Mesendoderm (in vitro differentiated cells): Measurements from ENCODE around the gene STXBP1.
A peak's percentile ranks its signal among the peaks of the same experiment; 100 is the strongest.

Experiments used
- DNase-seq: peaks from one replicate; pipeline ENCODE4 v3.0.0; 2013
- H2AK5ac ChIP-seq: 2 replicates; pipeline ENCODE4 v1.6.1; 2013; ENCODE audit warnings: low read length, inconsistent platforms
- H2BK120ac ChIP-seq: 2 replicates; pipeline ENCODE4 v1.6.1; 2013; ENCODE audit warnings: low read depth, mild to moderate bottlenecking, low read length, moderate library complexity, mixed read lengths
- H2BK15ac ChIP-seq: replicated peaks from 2 replicates; pipeline ENCODE4 v1.6.1; 2013; ENCODE audit warnings: low read depth, mild to moderate bottlenecking, moderate library complexity
- H2BK5ac ChIP-seq: 2 replicates; pipeline ENCODE4 v1.6.1; 2013; ENCODE audit warnings: low read length, inconsistent platforms
- H3K18ac ChIP-seq: 2 replicates; pipeline ENCODE4 v1.6.1; 2013; ENCODE audit warnings: mild to moderate bottlenecking, low read length, mixed read lengths
- H3K23ac ChIP-seq: one replicate; pipeline ENCODE4 v1.6.1; 2013; ENCODE audit warnings: low read length
- H3K27ac ChIP-seq: 2 replicates; pipeline ENCODE4 v1.5.1; 2013; ENCODE audit warnings: low read depth, mild to moderate bottlenecking, inconsistent platforms, low read length, moderate library complexity
- H3K27me3 ChIP-seq: 2 replicates; pipeline ENCODE4 v1.6.1; 2013; ENCODE audit warnings: low read length, control low read depth, mild to moderate bottlenecking, inconsistent platforms; ENCODE audit not compliant: insufficient read depth, poor library complexity
- H3K36me3 ChIP-seq: 2 replicates; pipeline ENCODE4 v1.6.1; 2013; ENCODE audit warnings: low read length, inconsistent platforms; ENCODE audit not compliant: control insufficient read depth, insufficient read depth
- H3K4ac ChIP-seq: one replicate; pipeline ENCODE4 v1.6.1; 2013; ENCODE audit warnings: low read depth, mild to moderate bottlenecking, low read length, moderate library complexity
- H3K4me1 ChIP-seq: 2 replicates; pipeline ENCODE4 v1.6.1; 2013; ENCODE audit warnings: low read depth, low read length, inconsistent platforms; ENCODE audit not compliant: control insufficient read depth
- H3K4me2 ChIP-seq: 2 replicates; pipeline ENCODE4 v1.6.1; 2013; ENCODE audit warnings: low read length
- H3K4me3 ChIP-seq: 2 replicates; pipeline ENCODE4 v1.5.1; 2013; ENCODE audit warnings: mild to moderate bottlenecking, low read length
- H3K56ac ChIP-seq: one replicate; pipeline ENCODE4 v1.6.1; 2013; ENCODE audit warnings: low read length
- H3K79me1 ChIP-seq: 2 replicates; pipeline ENCODE4 v1.6.1; 2013; ENCODE audit warnings: low read length, inconsistent platforms
- H3K79me2 ChIP-seq: 2 replicates; pipeline ENCODE4 v1.6.1; 2013; ENCODE audit warnings: mild to moderate bottlenecking, low read length; ENCODE audit not compliant: control insufficient read depth, insufficient read depth
- H3K9ac ChIP-seq: 2 replicates; pipeline ENCODE4 v1.6.1; 2013; ENCODE audit warnings: low read length, inconsistent platforms
- H4K5ac ChIP-seq: one replicate; pipeline ENCODE4 v1.6.1; 2013; ENCODE audit warnings: low read length
- H4K8ac ChIP-seq: one replicate; pipeline ENCODE4 v1.6.1; 2013; ENCODE audit warnings: low read depth, mild to moderate bottlenecking, control low read depth, low read length, moderate library complexity
- WGBS: extraction: QIAGEN DNeasy Blood & Tissue Kit; methylation state at CpG from one replicate; pipeline ENCODE4 v1.1.7; 2013; ENCODE audit warnings: low lambda C conversion rate, missing lambda C conversion rate; ENCODE audit not compliant: insufficient coverage; ENCODE audit errors: extremely low coverage; 5-methylcytosine and 5-hydroxymethylcytosine counted together

STXBP1 gene

DNA sequence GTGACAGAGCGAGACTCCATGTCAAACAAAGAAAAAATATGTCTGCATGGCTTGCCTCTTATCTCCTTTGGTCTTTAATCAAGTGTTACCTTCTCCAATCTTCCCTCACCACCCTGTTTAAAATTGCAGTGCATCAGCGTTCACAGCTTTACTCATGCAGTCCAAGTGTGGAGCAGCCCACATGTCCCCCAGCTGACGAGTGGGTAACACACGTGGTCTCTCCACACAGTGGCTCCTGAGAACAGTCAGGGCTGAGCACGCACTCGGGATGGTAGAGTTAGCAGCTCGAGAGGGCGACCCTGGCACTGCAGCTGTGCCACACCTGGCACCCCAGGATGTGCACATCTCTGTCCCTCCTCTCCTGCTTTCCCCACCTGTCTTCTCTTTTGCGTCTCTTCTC, 68.8 kb downstream of the STXBP1 start:
- no peaks in the 10 kb centered on the region for H3K36me3 ChIP-seq
- H3K27me3 ChIP-seq = no peaks in the 10 kb centered on the region
- H2AK5ac ChIP-seq = no peak overlapping the region
- no peak overlapping the region for H3K23ac ChIP-seq
- no peaks in the 10 kb centered on the region for H3K4me1 ChIP-seq
- no peak overlapping the region for H4K8ac ChIP-seq
- no peak overlapping the region for H3K9ac ChIP-seq
- H3K79me2 ChIP-seq = no peaks in the 10 kb centered on the region
- H2BK5ac ChIP-seq = no peak overlapping the region
- H2BK15ac ChIP-seq = no peak overlapping the region
- no peak overlapping the region for H3K4me2 ChIP-seq
- H3K4me3 ChIP-seq = no peak overlapping the region
- no peak overlapping the region for H2BK120ac ChIP-seq
- no peak overlapping the region for H3K18ac ChIP-seq
- H4K5ac ChIP-seq = no peak overlapping the region
- no peak for DNase-seq
- no peaks in the 10 kb centered on the region for H3K79me1 ChIP-seq
- H3K4ac ChIP-seq = no peak overlapping the region
- no CpG with 5 or more reads among the region's 9 CpGs for WGBS
- no peak overlapping the region for H3K56ac ChIP-seq
- no peak overlapping the region for H3K27ac ChIP-seq

DNA sequence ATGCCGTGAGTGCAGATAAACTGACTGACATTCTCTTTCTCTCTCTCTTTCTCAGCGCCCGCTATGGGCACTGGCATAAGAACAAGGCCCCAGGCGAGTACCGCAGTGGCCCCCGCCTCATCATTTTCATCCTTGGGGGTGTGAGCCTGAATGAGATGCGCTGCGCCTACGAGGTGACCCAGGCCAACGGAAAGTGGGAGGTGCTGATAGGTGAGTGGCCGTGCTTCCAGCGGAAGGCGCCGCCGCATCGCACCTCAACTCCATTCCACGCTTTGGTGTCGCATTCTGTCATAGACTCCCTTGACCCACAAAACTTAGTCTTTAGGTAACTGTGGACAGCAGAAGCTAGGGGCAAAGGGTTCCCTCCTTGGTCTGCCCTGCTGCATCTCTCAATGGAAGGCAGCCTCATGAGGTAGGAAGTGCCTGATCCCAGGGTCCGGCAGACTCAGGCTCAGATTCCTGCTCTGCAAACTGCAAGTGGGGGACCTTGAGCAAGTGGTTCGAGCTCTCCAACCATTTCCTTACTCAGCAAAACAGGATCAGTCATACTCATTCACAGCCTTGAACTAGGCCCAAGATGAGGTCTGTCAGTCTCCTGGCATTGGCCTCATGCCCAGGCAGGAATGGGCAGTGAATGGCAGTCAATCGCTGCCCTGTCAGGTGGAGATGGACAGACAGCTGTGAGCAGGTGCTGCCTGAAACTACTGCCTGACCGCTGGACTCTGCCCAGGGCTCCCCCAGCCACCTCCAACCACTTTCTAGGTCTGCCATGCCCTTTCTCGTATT, 70.5 kb downstream of the STXBP1 start:
- Histone ChIP-seq H3K27ac (no peak overlapping the region), H3K4me2 (no peak overlapping the region), H4K8ac (no peak overlapping the region), H2BK15ac (no peak overlapping the region), H2AK5ac (no peak overlapping the region), H2BK120ac (no peak overlapping the region), H3K4ac (no peak overlapping the region), H3K79me1 (no peaks in the 10 kb centered on the region), H3K4me3 (no peak overlapping the region), H2BK5ac (no peak overlapping the region), H3K9ac (no peak overlapping the region), H3K79me2 (no peaks in the 10 kb centered on the region), H3K18ac (no peak overlapping the region), H3K36me3 (no peaks in the 10 kb centered on the region), H3K4me1 (no peaks in the 10 kb centered on the region), H3K27me3 (no peaks in the 10 kb centered on the region), H3K23ac (no peak overlapping the region), H3K56ac (no peak overlapping the region), H4K5ac (no peak overlapping the region)
- DNase-seq = no peak
- no CpG with 5 or more reads among the region's 23 CpGs for WGBS

DNA sequence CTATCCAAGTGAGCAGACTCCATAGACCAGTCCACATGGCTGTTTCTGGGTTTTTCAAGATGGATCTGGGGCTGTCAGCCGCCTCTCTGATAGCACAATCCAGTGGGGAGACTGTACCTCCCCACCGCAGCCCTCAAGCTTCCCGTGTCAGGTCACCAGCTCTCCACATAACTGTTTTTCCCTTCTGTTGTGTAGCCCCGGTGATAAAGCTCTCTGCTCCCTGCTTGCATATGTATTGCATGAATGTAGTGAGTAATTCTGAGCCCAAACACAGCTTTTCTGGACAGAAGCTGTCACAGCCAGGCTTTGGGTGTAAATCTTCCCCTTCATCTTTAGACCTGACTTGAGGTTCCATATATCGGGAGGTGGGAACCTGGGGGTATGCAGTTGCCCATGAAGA, 71.6 kb downstream of the STXBP1 start:
- Histone ChIP-seq H3K36me3 (no peaks in the 10 kb centered on the region), H3K79me1 (no peaks in the 10 kb centered on the region), H2BK5ac (no peak overlapping the region), H2BK120ac (no peak overlapping the region), H4K5ac (no peak overlapping the region), H3K23ac (no peak overlapping the region), H3K9ac (no peak overlapping the region), H3K4me3 (no peak overlapping the region), H2AK5ac (no peak overlapping the region), H3K27ac (no peak overlapping the region), H3K4ac (no peak overlapping the region), H4K8ac (no peak overlapping the region), H2BK15ac (no peak overlapping the region), H3K56ac (no peak overlapping the region), H3K27me3 (no peaks in the 10 kb centered on the region), H3K4me2 (no peak overlapping the region), H3K79me2 (no peaks in the 10 kb centered on the region), H3K18ac (no peak overlapping the region), H3K4me1 (no peaks in the 10 kb centered on the region)
- WGBS = no CpG with 5 or more reads among the region's 5 CpGs
- DNase-seq = no peak

DNA sequence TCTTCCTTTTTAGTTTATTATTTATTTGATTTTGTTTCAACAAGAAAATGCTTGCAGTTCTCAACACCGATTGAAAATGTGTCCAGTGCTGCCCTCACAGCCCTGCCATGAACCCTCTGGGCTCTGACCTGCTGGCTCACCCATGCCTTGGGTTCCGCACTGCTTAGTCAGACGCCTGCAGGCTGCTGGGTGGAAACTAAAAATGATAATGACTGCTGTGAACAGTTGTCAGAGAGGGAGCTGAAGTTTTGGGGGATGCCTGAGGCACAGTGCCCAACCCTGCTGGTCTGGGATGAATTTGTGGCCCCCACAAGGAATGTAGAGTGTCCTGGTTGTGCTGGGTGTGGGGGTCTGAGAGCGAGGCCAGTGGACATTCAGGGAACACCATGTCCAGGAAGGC, 72.5 kb downstream of the STXBP1 start:
- Histone ChIP-seq H4K5ac (no peak overlapping the region), H3K4me2 (no peak overlapping the region), H3K4me3 (no peak overlapping the region), H2AK5ac (no peak overlapping the region), H2BK5ac (no peak overlapping the region), H2BK15ac (no peak overlapping the region), H3K18ac (no peak overlapping the region), H4K8ac (no peak overlapping the region), H3K4me1 (no peaks in the 10 kb centered on the region), H2BK120ac (no peak overlapping the region), H3K27ac (no peak overlapping the region), H3K79me2 (no peaks in the 10 kb centered on the region), H3K23ac (no peak overlapping the region), H3K9ac (no peak overlapping the region), H3K56ac (no peak overlapping the region), H3K27me3 (no peaks in the 10 kb centered on the region), H3K79me1 (no peaks in the 10 kb centered on the region), H3K4ac (no peak overlapping the region), H3K36me3 (no peaks in the 10 kb centered on the region)
- peak; percentile 62 for DNase-seq
- WGBS = no CpG with 5 or more reads among the region's 4 CpGs

DNA sequence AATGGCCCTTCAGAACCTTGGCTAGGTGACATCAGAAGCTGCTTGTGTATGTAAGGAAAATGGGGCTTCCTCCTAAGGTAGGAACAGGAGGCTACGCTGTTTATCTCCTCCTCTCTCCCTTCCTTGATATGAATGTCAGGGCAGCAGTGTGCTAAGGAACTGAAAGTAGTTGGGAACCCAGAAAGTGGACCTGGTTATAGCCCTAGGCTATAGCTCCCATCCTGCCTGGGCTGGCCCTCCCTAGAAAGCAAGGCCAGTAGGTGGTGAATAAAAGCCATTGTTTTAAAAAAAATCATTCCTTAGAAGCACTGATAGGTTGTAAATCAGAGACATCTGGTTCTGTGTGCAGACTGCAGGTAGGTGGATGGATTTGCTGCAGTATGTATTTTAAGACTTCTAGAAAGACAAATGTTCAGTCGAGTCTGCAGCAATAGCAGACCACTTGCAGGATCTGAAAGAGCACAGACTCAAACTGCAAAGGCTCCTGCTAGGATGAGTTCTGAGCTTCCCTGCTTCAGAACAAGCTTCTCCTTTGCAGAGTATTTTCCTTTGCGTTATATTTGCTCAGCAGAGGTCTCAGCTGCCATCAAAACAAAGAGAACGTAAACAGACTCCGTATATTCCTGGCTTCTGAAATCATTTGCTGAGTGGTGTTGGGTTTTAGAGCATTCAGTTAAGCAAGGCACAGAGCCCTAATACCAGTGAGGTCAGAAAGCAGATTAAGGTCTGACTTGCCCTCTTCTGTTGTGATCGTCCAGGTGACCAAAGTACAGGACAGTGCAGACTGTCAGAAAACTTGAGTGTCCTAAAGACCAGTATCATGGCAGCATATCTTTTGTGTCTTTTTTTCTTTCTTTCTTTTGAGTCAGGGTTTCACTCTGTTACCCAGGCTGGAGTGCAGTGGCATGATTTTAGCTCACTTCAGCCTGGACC, 74.7 kb downstream of the STXBP1 start:
- Histone ChIP-seq H3K27ac (no peak overlapping the region), H3K79me1 (no peaks in the 10 kb centered on the region), H4K8ac (no peak overlapping the region), H3K18ac (no peak overlapping the region), H3K23ac (no peak overlapping the region), H4K5ac (no peak overlapping the region), H2BK15ac (no peak overlapping the region), H3K9ac (no peak overlapping the region), H3K4me2 (no peak overlapping the region), H3K4ac (no peak overlapping the region), H2AK5ac (no peak overlapping the region), H3K56ac (no peak overlapping the region), H3K4me1 (no peaks in the 10 kb centered on the region), H3K27me3 (no peaks in the 10 kb centered on the region), H3K79me2 (no peaks in the 10 kb centered on the region), H3K4me3 (no peak overlapping the region), H2BK5ac (no peak overlapping the region), H2BK120ac (no peak overlapping the region), H3K36me3 (no peaks in the 10 kb centered on the region)
- no peak for DNase-seq
- no CpG with 5 or more reads among the region's 6 CpGs for WGBS
